SU-DHL-6 (cell line): ENCODE measurements around the gene SLC44A1.

Experiments used
- EZH2phosphoT487 ChIP-seq: fragments of 200-600 bp; sonication (generic), shearing (Covaris generic); conservative IDR thresholded peaks from 2 replicates; pipeline ENCODE4 v1.6.1; 2018; ENCODE audit warnings: mild to moderate bottlenecking, antibody characterized with exemption, low read length, moderate library complexity, mixed read lengths
- TF ChIP-seq, protein P1 (sequence below): fragments of 200-600 bp; sonication (generic); IDR thresholded peaks from one replicate; pipeline ENCODE4 v1.5.1; 2017; ENCODE audit warnings: antibody characterized with exemption, mild to moderate bottlenecking, low read length, moderate library complexity; ENCODE audit not compliant: insufficient read depth, poor library complexity, severe bottlenecking

DNA sequence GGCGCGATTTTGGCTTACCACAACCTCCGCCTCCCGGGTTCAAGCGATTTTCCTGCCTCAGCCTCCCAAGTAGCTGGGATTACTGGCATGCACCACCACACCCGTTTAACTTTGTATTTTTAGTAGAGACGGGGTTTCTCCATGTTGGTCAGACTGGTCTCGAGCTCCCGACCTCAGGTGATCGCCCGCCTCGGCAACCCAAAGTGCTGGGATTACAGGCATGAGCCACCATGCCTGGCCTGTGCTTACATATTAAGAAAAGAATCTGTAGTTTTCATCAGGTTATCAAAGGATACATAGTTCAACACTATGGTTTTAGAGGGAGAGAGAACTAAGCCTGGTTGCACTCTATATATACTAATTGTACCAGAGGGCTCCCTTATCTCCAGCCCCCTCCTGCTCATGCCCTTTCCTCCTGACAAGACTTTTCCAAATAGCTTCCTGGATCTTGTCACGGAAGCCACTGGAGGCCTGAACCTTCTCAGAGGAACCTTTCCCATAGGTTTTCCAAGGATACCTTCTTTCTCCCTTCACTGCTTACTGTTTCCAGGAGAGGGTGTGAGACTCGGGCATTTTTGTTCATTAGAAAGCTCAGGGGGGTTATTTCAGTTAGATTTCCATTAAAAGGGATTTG, 53.1 kb downstream of the SLC44A1 start:
- TF ChIP-seq EZH2phosphoT487: no peak
- TF ChIP-seq, protein P1, sequence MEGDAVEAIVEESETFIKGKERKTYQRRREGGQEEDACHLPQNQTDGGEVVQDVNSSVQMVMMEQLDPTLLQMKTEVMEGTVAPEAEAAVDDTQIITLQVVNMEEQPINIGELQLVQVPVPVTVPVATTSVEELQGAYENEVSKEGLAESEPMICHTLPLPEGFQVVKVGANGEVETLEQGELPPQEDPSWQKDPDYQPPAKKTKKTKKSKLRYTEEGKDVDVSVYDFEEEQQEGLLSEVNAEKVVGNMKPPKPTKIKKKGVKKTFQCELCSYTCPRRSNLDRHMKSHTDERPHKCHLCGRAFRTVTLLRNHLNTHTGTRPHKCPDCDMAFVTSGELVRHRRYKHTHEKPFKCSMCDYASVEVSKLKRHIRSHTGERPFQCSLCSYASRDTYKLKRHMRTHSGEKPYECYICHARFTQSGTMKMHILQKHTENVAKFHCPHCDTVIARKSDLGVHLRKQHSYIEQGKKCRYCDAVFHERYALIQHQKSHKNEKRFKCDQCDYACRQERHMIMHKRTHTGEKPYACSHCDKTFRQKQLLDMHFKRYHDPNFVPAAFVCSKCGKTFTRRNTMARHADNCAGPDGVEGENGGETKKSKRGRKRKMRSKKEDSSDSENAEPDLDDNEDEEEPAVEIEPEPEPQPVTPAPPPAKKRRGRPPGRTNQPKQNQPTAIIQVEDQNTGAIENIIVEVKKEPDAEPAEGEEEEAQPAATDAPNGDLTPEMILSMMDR: no peak
